ENCODE results near the gene DLAT. TPM values are rescaled to one million over a fixed set of nuclear protein-coding genes. Genes with fewer than 3 reads are reported as not detected.
"Not testable (repeated sequence)": the region's sequence is repeated elsewhere in the genome, so short reads cannot be mapped to it uniquely, and the experiment has no call there.

DLAT gene
- polyA plus RNA-seq, 1 donor, result 26.1 TPM

- 83% methylated on average over 1 of the region's 3 CpGs for WGBS (ENCODE audit: insufficient coverage, low lambda C conversion rate)
- H3K4me1 ChIP-seq (ENCODE audit: control insufficient read depth, insufficient read depth, low read length), result no peaks in the 10 kb centered on the region
- no peak overlapping the region for H3K4me3 ChIP-seq (ENCODE audit: low read length)
- no peak overlapping the region for H3K27ac ChIP-seq (ENCODE audit: low read length)
- H3K9me3 ChIP-seq (ENCODE audit: control insufficient read depth, low read depth, low read length), result no peaks in the 10 kb centered on the region
- H3K27me3 ChIP-seq (ENCODE audit: control insufficient read depth, insufficient read depth, low read length), result no peaks in the 10 kb centered on the region
- no peak for DNase-seq
- H3K36me3 ChIP-seq (ENCODE audit: control insufficient read depth, insufficient read depth, low read length), result peaks cover 25% of the 10 kb centered on the region
Observed at GRCh38 chr11:112023104-112023503, 2.1 kb upstream of the DLAT start.

GRCh38 chr11:112024178-112024772 is 933 bp upstream of the DLAT start:
- Histone ChIP-seq H3K27me3 (ENCODE audit: control insufficient read depth, insufficient read depth, low read length) (no peaks in the 10 kb centered on the region), H3K27ac (ENCODE audit: low read length) (peak overlapping the region; percentile 88), H3K4me3 (ENCODE audit: low read length) (peak overlapping the region; percentile 65), H3K9me3 (ENCODE audit: control insufficient read depth, low read depth, low read length) (no peaks in the 10 kb centered on the region), H3K36me3 (ENCODE audit: control insufficient read depth, insufficient read depth, low read length) (peaks cover 28% of the 10 kb centered on the region), H3K4me1 (ENCODE audit: control insufficient read depth, insufficient read depth, low read length) (no peaks in the 10 kb centered on the region)
- 19% methylated on average over 4 of the region's 10 CpGs for WGBS (ENCODE audit: insufficient coverage, low lambda C conversion rate)
- DNase-seq, result peak in 1 of 2 donors; percentile 32

GRCh38 chr11:112025707-112026106 is 499 bp downstream of the DLAT start:
- H3K27ac ChIP-seq (ENCODE audit: low read length), result peak overlapping the region; percentile 88
- H3K9me3 ChIP-seq (ENCODE audit: control insufficient read depth, low read depth, low read length), result no peaks in the 10 kb centered on the region
- DNase-seq, result no peak
- WGBS (ENCODE audit: insufficient coverage, low lambda C conversion rate), result 0% methylated on average over 1 of the region's 8 CpGs
- H3K27me3 ChIP-seq (ENCODE audit: control insufficient read depth, insufficient read depth, low read length), result no peaks in the 10 kb centered on the region
- no peaks in the 10 kb centered on the region for H3K4me1 ChIP-seq (ENCODE audit: control insufficient read depth, insufficient read depth, low read length)
- H3K36me3 ChIP-seq (ENCODE audit: control insufficient read depth, insufficient read depth, low read length), result peaks cover 25% of the 10 kb centered on the region
- peak overlapping the region; percentile 65 for H3K4me3 ChIP-seq (ENCODE audit: low read length)

- H3K4me3 ChIP-seq (ENCODE audit: low read length); DNase-seq; H3K27me3 ChIP-seq (ENCODE audit: control insufficient read depth, insufficient read depth, low read length); H3K27ac ChIP-seq (ENCODE audit: low read length); H3K9me3 ChIP-seq (ENCODE audit: control insufficient read depth, low read depth, low read length); H3K4me1 ChIP-seq (ENCODE audit: control insufficient read depth, insufficient read depth, low read length): not testable (repeated sequence)
- WGBS (ENCODE audit: insufficient coverage, low lambda C conversion rate), result no CpG with 5 or more reads among the region's 49 CpGs
- H3K36me3 ChIP-seq (ENCODE audit: control insufficient read depth, insufficient read depth, low read length), result peaks cover 30% of the 10 kb centered on the region
Observed at GRCh38 chr11:112026784-112027410, 1.7 kb downstream of the DLAT start.

GRCh38 chr11:112029460-112029859 is 4.3 kb downstream of the DLAT start:
- peaks cover 44% of the 10 kb centered on the region for H3K36me3 ChIP-seq (ENCODE audit: control insufficient read depth, insufficient read depth, low read length)
- WGBS (ENCODE audit: insufficient coverage, low lambda C conversion rate), result 71% methylated on average over 1 of the region's 2 CpGs
- no peaks in the 10 kb centered on the region for H3K9me3 ChIP-seq (ENCODE audit: control insufficient read depth, low read depth, low read length)
- no peaks in the 10 kb centered on the region for H3K4me1 ChIP-seq (ENCODE audit: control insufficient read depth, insufficient read depth, low read length)
- no peak overlapping the region for H3K27ac ChIP-seq (ENCODE audit: low read length)
- H3K4me3 ChIP-seq (ENCODE audit: low read length), result no peak overlapping the region
- no peak for DNase-seq
- H3K27me3 ChIP-seq (ENCODE audit: control insufficient read depth, insufficient read depth, low read length), result no peaks in the 10 kb centered on the region

- no peaks in the 10 kb centered on the region for H3K27me3 ChIP-seq (ENCODE audit: control insufficient read depth, insufficient read depth, low read length)
- no peaks in the 10 kb centered on the region for H3K4me1 ChIP-seq (ENCODE audit: control insufficient read depth, insufficient read depth, low read length)
- WGBS (ENCODE audit: insufficient coverage, low lambda C conversion rate), result 100% methylated on average over 1 of the region's 3 CpGs
- no peak overlapping the region for H3K4me3 ChIP-seq (ENCODE audit: low read length)
- peaks cover 56% of the 10 kb centered on the region for H3K36me3 ChIP-seq (ENCODE audit: control insufficient read depth, insufficient read depth, low read length)
- DNase-seq, result no peak
- no peak overlapping the region for H3K27ac ChIP-seq (ENCODE audit: low read length)
- H3K9me3 ChIP-seq (ENCODE audit: control insufficient read depth, low read depth, low read length), result no peaks in the 10 kb centered on the region
Observed at GRCh38 chr11:112033902-112034301, 8.7 kb downstream of the DLAT start.

- H3K27ac ChIP-seq (ENCODE audit: low read length), result no peak overlapping the region
- H3K4me1 ChIP-seq (ENCODE audit: control insufficient read depth, insufficient read depth, low read length), result no peaks in the 10 kb centered on the region
- peaks cover 45% of the 10 kb centered on the region for H3K36me3 ChIP-seq (ENCODE audit: control insufficient read depth, insufficient read depth, low read length)
- DNase-seq, result no peak
- no peak overlapping the region for H3K4me3 ChIP-seq (ENCODE audit: low read length)
- H3K27me3 ChIP-seq (ENCODE audit: control insufficient read depth, insufficient read depth, low read length), result no peaks in the 10 kb centered on the region
- no peaks in the 10 kb centered on the region for H3K9me3 ChIP-seq (ENCODE audit: control insufficient read depth, low read depth, low read length)
Observed at GRCh38 chr11:112037527-112037926, 12.3 kb downstream of the DLAT start.

GRCh38 chr11:112042161-112042960 is 17.2 kb downstream of the DLAT start:
- DNase-seq, result no peak
- WGBS (ENCODE audit: insufficient coverage, low lambda C conversion rate), result 40% methylated on average over 1 of the region's 6 CpGs
- peaks cover 38% of the 10 kb centered on the region for H3K36me3 ChIP-seq (ENCODE audit: control insufficient read depth, insufficient read depth, low read length)
- no peaks in the 10 kb centered on the region for H3K4me1 ChIP-seq (ENCODE audit: control insufficient read depth, insufficient read depth, low read length)
- no peak overlapping the region for H3K27ac ChIP-seq (ENCODE audit: low read length)
- H3K9me3 ChIP-seq (ENCODE audit: control insufficient read depth, low read depth, low read length), result no peaks in the 10 kb centered on the region
- no peak overlapping the region for H3K4me3 ChIP-seq (ENCODE audit: low read length)
- H3K27me3 ChIP-seq (ENCODE audit: control insufficient read depth, insufficient read depth, low read length), result no peaks in the 10 kb centered on the region

- no peaks in the 10 kb centered on the region for H3K27me3 ChIP-seq (ENCODE audit: control insufficient read depth, insufficient read depth, low read length)
- no peak overlapping the region for H3K4me3 ChIP-seq (ENCODE audit: low read length)
- peaks cover 32% of the 10 kb centered on the region for H3K36me3 ChIP-seq (ENCODE audit: control insufficient read depth, insufficient read depth, low read length)
- no peak for DNase-seq
- no peaks in the 10 kb centered on the region for H3K4me1 ChIP-seq (ENCODE audit: control insufficient read depth, insufficient read depth, low read length)
- WGBS (ENCODE audit: insufficient coverage, low lambda C conversion rate), result 100% methylated on average over 1 of the region's 2 CpGs
- H3K9me3 ChIP-seq (ENCODE audit: control insufficient read depth, low read depth, low read length), result no peaks in the 10 kb centered on the region
- no peak overlapping the region for H3K27ac ChIP-seq (ENCODE audit: low read length)
Observed at GRCh38 chr11:112042961-112043304, 17.7 kb downstream of the DLAT start.

- no peaks in the 10 kb centered on the region for H3K9me3 ChIP-seq (ENCODE audit: control insufficient read depth, low read depth, low read length)
- no peaks in the 10 kb centered on the region for H3K4me1 ChIP-seq (ENCODE audit: control insufficient read depth, insufficient read depth, low read length)
- no peak for DNase-seq
- no peak overlapping the region for H3K27ac ChIP-seq (ENCODE audit: low read length)
- H3K27me3 ChIP-seq (ENCODE audit: control insufficient read depth, insufficient read depth, low read length), result no peaks in the 10 kb centered on the region
- no peak overlapping the region for H3K4me3 ChIP-seq (ENCODE audit: low read length)
- H3K36me3 ChIP-seq (ENCODE audit: control insufficient read depth, insufficient read depth, low read length), result peaks cover 25% of the 10 kb centered on the region
- WGBS (ENCODE audit: insufficient coverage, low lambda C conversion rate), result 100% methylated on average over 1 of the region's 4 CpGs
Observed at GRCh38 chr11:112044961-112045360, 19.8 kb downstream of the DLAT start.
